Activated CD8-positive, alpha-beta memory T cell treated with anti-CD3 and anti-CD28 coated beads for 36 hours (primary cell): ENCODE data around the gene TXN. TPM values are rescaled to one million over a fixed set of nuclear protein-coding genes. Genes with fewer than 3 reads are reported as not detected.
"Not testable (repeated sequence)": the region's sequence is repeated elsewhere in the genome, so short reads cannot be mapped to it uniquely, and the experiment has no call there.

ENCODE experiments used
- CTCF ChIA-PET: fragments of 350-600 bp; sonication (Branson Sonifier 250); formaldehyde crosslinking; loops from one replicate; lab custom pipeline; 2021; ENCODE audit warnings: antibody characterized with exemption; lab: Charles Lee
- POLR2A ChIA-PET: fragments of 350-600 bp; sonication (Branson Sonifier 250); formaldehyde crosslinking; loops from one replicate; lab custom pipeline; 2021; ENCODE audit warnings: antibody characterized with exemption; lab: Charles Lee
- total RNA-seq, 2 experiments: library from RNA; stranded (reverse); gene quantifications; one replicate each; pipeline ENCODE4 v1.2.3, GENCODE V29; 2021

Gene TXN
- total RNA-seq, 2 experiments from 2014 or later, result 472 to 486 TPM

DNA sequence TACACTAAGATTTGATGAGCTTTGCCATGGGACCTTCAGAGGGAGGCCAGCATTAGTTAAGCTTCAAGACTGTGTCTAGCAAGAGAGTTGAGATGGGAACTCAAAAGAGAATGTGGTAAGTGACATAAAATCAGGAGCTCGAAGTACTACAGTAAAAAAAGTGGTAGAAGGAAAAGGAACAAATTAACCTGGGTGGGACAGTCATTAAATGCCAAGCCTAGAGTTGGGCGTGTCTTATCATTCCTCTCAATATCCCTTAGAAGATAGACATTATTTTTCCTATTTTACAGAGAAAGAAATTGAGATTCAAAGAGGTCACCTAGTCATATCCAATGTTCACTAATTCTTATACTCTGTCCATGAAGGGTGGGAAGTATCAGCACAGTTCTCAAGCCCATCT lies 3.3 kb upstream of the TXN start:
- ChIA-PET CTCF (no interaction called here), POLR2A (no interaction called here)

DNA sequence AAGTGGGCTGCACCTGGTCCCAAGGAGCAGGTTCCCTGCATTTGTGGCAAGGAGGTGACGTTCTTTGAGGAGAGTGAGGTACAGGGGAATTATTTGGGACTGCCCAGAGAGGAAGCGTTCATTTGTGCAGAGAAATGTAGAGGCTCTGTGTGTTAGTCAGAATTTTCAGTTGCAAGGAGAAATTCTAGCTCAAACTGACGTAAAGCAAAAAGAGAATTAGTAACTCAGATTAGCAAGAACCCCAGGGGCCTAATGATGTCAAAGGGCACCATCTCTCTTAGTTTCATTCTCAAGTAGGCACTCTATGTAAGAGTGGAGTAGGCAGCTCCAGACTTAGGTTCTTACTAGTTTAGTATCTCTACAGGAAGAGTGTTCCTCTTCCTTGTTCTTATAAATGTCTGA lies 2.4 kb upstream of the TXN start:
- POLR2A ChIA-PET, result no interaction called here

DNA sequence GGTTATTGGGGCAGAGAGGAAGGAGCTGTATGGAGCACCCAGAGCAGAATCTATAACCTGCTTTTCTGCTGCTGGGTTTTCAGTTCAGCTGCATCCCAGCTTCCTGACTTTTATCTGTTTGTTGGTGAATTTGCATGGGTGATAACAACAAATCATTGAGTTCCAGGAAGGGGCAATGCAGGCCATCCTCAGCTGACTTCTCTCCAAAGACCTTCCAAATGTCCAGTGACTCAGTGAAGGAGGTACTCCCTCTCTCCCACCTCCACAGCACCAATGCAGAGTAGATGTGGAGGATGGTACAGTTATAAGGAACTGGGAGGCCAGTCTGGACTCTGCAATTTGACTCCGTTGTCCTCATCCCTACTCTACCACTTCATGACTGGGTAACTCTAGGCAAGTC lies 1.6 kb upstream of the TXN start:
- POLR2A ChIA-PET, result no interaction called here
- CTCF ChIA-PET, result no interaction called here

More for the DNA sequence above, 2.4 kb upstream of the TXN start:
- CTCF ChIA-PET, result no interaction called here

DNA sequence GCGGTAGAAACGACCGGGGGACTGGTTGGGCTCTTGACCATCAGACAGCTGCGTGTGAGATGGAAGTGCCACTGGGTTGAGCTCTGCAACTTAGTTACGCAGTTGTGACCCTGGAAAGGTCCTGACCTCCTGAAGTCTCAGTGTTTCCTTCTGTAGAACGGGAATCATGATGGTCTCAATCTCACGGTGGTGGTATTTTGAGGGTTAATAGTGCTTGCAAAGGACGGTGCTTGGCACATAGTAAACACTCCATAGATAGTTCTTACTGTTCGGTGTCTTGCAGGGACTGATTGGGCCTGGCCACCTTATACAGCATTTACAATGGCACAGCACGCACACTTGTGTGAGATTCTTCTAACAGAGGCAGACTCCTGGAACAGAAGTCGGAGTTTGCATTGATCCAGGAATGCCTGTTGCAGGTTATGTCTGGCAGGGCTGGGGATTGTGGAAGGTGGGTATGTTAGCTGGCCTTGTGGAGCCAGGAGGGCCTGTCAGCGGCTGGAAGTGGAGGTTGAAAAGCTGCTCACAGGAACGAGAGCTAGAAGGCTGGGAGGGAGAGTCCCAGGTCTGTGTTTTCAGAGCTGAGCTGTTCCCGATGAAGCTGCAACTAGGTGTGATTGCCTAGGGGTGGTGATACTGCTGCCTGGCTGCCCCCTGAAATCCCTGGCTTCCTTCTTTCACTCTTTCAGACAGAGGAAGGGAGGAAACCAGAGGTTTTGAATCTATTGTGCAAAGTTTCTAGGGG lies 962 bp upstream of the TXN start:
- POLR2A ChIA-PET, result interaction anchor here (0.6 to 1.2 kb wide), 5 partner anchors 10 to 1031 kb away, joined by 3 to 12 read pairs (median 3); no protein-coding TSS in a partner anchor
- CTCF ChIA-PET, result interaction anchor here (0.6 kb wide), 1 partner anchor 90 kb away, joined by 3 read pairs; no protein-coding TSS in a partner anchor

DNA sequence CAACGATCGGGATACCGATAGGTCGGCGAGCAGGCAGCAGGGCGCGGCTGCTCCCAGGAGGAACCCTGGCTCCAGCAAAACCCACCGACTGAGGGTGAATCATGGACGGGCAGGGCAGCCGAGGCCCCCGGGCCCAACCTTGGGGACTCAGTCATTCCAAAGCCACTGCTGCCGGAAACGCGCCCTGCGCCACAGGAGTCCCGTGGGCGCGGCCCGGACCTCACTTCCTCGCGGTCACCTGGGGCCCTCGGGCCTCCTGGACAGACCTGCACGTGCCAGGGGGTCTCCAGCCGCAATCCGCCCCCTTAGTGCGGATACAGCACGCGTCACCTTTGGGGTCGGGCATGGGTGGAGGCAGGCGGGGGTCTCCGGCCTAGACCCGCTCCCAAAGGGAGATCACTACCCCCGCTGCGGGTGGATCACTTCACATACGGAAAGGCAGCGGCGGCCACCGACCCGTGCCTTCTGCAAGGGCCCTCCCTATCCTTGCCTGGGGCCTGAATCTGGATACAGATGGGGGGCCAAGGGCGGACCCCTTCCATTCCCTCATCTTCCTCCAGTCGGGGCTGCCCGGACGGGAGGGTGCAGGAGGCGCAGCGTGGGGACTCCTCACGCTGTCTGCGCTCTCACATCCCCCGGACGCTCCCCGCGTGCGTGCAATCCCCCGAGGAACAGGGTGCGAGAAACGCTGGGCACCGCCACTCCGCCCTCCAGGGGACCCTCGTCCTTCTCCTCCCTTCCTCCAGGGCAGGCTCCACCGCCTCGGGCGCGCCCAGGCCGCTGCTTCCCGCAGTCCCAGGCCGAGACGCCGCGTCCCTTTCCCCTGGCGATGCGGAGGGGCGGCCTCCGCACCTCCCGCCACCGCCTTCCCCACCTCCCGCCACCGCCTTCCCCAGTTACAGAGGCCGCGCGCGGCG lies 586 bp downstream of the TXN start:
- ChIA-PET POLR2A (interaction anchor here (0.7 to 1.2 kb wide), 6 partner anchors 8 to 1033 kb away, joined by 3 to 12 read pairs (median 4); no protein-coding TSS in a partner anchor), CTCF (interaction anchor here (0.7 kb wide), 1 partner anchor 431 kb away, joined by 3 read pairs; no protein-coding TSS in a partner anchor)

DNA sequence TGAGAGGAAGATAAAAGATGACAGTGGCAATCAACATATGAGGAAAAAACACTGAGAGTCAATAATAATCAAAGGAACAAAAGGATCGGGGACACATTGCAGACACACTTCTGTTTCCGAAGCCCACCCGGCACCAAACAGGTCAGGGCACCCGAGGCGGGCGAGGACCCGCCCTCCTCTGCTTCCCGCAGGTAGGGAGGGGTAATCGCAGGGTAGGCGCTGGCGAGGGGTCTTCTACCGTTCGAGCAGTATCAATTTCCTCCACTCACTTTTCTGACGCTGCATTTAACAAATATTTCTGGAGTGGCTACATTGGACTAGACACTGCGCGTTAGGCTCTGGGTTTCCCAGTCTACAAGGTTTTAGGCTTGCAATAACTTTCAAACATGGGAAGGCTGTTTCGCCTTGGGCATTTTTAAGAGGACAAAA lies 1.3 kb downstream of the TXN start:
- ChIA-PET POLR2A (no interaction called here), CTCF (no interaction called here)

DNA sequence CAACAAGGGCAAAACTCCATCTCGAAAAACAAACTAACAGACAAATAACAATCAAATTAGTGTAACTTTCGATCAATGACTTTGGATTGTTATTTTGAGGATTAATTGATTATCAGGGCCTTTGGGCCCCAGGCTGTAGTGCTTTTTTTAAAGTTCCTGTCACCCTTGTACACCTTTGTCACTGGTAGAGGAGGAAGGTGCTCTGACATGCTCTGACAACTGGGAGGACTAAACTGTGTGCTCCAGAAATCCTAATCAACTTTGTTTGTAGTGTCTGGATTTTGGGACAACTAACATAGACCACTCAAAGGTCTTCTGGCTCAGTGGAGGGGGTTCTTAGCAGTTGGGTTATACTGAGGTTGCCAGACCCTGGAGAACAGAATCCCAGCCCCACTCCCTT lies 1.8 kb downstream of the TXN start:
- POLR2A ChIA-PET, result no interaction called here

DNA sequence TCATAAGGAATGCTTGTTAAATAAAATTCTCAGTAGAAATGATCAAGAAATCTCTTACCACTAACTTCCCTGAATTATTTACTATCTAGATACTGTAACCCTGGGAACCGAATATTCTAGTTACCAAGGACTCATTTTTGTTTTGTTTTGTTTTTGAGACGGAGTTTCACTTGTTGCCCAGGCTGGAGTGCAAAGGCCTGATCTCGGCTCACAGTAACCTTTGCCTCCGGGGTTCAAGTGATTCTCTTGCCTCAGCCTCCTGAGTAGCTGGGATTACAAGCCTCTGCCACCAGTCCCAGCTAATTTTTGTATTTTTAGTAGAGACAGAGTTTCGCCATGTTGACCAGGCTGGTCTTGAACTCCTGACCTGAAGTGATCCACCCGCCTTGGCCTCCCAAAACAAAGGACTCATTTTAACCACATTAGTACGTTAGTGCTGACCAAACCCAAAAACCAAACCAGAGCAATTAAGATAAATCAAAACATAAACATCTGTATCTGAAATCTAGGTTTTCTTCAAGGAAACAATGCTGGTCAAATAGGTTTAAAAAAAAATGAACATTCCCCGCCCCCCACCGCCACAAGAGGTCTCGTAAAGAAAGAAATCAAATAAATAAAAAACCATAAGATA lies 3.7 kb downstream of the TXN start:
- POLR2A ChIA-PET, result interaction anchor here (0.6 kb wide), 2 partner anchors 175 to 206 kb away, joined by 3 read pairs; no protein-coding TSS in a partner anchor
- CTCF ChIA-PET, result no interaction called here

More for the DNA sequence above, 1.8 kb downstream of the TXN start:
- CTCF ChIA-PET, result no interaction called here

DNA sequence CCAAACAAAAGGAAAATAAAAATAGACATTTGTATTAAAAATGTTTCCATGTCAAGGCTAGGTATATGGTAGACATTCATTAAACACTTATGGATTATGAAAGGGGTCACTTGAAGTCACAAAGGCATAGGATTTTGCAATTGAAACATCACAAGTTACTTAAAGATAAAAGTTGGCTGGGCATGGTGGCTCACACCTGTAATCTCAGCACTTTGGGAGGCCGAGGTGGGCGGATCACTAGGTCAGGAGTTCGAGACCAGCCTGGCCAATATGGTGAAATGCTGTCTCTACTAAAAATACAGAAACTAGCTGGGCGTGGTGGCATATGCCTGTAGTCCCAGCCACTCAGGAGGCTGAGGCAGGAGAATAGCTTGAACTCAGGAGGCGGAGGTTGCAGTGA lies 4.5 kb downstream of the TXN start:
- POLR2A ChIA-PET, CTCF ChIA-PET: not testable (repeated sequence)

DNA sequence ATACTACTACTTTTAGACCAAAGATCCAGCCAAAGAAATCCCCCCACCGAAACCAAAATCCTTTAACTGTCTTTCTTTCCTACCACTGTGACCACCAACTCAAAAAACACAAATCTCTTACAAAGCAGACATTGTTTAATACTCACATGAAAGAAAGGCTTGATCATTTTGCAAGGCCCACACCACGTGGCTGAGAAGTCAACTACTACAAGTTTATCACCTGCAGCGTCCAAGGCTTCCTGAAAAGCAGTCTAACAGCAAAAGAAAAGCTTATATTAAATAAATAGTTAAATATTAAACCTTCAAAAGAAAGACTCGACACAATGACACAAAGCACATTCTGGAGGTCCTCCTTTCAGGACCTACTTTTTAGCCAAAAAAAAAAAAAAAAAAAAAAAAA lies 5.1 kb downstream of the TXN start:
- ChIA-PET POLR2A (no interaction called here), CTCF (interaction anchor here (0.7 kb wide), 1 partner anchor 185 kb away, joined by 7 read pairs; no protein-coding TSS in a partner anchor)

DNA sequence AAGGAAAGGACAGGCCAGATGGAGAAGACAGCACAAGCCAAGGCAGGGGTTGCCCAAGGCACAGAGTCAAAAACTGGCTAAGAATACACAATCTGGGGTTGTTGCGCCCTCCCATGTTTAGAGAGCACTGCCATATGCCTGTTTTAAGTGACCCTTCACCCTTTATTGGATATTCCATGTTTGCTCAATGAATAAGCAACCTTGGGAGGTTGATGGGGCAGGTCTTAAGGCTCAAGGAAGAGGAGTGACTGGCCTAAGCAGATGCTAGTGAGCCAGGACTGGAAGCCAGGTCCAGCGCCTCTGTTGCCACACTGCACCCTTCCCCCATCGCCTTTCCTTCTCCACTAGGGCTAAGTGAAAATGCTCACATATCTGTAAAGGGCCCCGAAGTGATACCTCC lies 6.7 kb downstream of the TXN start:
- CTCF ChIA-PET, result interaction anchor here (0.7 kb wide), 1 partner anchor 19 kb away, joined by 4 read pairs; no protein-coding TSS in a partner anchor
- POLR2A ChIA-PET, result no interaction called here

DNA sequence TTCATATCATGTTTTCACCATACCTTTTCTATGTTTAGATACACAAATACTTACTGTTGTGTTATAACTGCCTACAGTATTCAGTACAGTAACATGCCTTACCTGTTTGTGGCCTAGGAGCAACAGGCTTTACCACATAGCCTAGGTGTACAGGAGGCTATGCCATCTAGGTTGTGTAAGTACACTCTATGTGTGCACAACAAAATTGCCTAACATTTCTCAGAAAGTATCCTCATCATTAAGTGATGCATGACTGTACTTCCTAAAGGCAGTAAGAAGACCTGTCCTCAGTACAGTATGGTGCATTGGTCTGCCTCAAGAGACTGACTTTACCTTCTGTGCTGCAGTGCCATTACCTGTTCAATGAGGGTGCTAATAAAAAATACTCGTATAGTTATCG lies 7.9 kb downstream of the TXN start:
- ChIA-PET CTCF (interaction anchor here (0.7 kb wide), 1 partner anchor 848 kb away, joined by 3 read pairs; no protein-coding TSS in a partner anchor), POLR2A (no interaction called here)

DNA sequence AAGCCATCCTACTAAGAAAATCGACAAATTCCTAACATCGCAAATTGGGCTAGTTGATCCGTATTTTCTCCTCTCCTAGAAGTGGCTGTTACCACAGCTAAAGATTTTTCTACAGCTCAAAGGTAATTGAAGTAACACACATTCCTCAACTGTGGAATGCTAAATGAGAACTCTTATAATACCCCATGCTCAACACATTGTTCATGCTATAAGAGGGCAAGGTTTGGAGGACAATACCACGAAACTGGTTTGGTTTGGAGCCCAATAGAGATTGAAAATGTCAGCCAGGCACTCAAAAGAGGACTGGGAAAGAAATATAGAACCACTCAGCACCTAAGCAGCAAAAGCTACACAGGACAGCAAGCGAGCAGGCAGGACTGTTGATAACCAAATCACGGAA lies 10.1 kb downstream of the TXN start:
- POLR2A ChIA-PET, result no interaction called here

DNA sequence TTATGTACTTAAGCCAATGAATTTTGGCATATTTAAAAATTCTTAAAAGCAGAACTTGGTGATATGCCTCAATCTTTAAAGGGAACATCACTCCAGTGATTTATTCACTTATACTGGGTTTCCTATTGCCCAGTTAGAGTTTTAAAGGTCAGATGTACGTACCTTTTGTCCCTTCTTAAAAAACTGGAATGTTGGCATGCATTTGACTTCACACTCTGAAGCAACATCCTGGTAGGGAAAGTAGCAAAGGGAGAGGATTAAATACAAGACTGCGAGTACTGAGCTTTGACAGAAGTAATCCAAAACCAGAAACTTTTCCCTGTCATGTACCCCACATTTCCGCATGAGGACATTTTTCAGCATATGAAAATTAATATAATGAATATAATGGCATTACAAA lies 11.7 kb downstream of the TXN start:
- ChIA-PET CTCF (no interaction called here), POLR2A (no interaction called here)

More for the DNA sequence above, 10.1 kb downstream of the TXN start:
- CTCF ChIA-PET, result no interaction called here

DNA sequence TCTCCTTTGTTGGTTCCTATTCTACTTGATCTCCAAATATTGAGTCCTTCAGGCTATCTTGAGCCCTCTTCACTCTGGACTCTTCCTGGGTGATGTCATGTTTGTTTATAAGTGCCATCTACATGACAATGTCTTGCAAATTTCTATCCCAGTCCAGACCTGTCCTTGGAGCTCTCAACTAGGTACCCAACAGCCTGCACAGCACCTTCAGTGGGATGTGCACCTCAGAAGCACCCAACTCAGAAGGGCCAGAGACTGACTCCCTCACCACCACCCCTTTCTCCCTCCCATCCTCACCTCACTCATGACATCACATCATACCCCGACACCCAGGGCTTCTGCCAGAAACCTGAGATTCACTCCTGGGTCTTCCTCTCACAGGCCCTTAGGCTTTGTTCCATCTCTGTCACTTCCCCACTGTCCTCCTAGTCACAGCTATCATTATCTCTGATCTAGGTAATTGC lies 14.4 kb downstream of the TXN start:
- CTCF ChIA-PET, result no interaction called here
- POLR2A ChIA-PET, result no interaction called here

DNA sequence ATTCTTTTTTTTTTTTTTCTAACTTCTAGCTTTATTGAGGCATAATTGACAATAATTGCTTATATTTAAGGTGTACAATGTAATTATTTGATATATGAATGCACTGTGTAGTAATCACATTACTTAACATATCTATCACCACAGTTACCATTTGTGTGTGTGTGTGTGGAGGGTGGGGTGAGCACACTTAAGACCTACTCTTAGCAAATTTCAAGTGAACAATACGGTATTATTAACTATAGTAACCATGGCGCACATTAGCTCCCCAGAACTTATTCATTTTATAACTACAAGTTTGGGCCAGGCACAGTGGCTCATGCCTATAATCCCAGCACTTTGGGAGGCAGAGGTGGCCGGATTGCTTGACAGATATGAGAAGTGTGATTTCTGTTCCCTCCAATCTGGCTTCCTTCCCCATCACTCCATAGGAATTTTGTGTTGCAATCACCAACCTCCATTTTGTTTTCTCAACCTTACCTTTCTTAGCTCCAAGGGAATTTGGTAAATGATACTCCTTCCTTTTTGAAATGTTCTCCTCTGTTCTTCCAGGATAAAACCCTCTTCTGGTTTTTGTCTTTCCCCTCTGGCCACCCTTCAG lies 14.9 kb downstream of the TXN start:
- ChIA-PET CTCF (no interaction called here), POLR2A (no interaction called here)

DNA sequence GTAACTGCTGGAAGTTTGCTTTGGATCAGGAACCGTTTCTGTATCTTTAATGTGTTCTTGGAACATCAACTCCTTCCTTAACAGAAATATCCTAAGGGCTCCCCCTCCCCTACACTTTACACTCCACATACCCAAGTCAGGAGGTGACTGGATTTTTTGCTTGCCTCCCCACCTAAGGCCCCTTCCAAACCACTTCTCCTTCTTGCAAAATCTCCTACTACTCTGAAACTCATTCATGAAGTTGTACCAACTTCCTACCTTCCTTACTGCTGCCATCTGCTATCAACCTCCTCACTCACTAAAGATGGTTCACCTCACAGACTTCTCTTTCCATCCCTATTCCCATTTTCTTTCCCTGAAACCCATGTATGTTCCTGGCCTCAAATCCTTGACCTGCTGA lies 16.1 kb downstream of the TXN start:
- POLR2A ChIA-PET, result no interaction called here

DNA sequence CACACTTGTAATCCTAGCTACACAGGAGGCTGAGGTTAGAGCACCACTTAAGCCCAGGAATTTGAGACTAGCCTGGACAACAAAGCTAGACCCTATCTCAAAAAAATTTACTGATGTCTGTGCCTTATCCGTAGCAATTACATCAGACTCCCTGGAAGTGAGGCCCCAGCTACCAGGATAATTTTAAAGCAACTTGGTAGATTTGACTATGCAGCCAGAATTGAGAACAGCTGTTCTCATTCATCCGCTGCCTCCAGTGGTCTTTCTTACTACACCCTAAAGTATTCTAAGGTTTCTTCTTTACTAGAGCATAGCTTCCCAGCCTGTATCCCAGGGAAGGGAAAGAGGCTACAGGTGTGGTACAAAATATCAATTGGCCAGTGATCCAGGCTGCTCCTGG lies 28.0 kb downstream of the TXN start:
- ChIA-PET POLR2A (no interaction called here), CTCF (no interaction called here)

More for the DNA sequence above, 16.1 kb downstream of the TXN start:
- CTCF ChIA-PET, result no interaction called here

DNA sequence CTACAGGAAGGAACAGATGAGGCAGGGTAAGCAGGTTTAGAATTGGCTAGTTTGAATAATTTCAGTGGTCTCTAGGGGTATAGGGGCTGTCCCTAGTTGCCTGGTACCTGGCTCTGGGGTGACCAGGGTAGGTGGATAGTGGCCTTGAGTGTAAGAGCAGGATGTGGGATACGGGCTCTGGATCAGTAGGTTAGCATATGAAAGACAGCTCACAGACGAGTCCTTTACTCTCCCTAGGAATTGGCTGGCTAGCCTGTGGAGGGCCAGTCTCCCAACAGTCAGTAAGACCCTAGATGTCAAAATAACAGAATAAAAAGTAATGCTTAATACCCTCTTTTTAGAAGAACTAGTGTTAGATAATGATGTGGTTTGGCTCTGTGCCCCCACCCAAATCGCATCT lies 31.7 kb downstream of the TXN start:
- ChIA-PET CTCF (no interaction called here), POLR2A (no interaction called here)
